ENCODE results near the gene EPHA8.

GRCh38 chr1:22600071-22600816 lies 37.0 kb downstream of the EPHA8 start:
- TF ChIP-seq POLR2A (IDR thresholded peaks at IDR 0.05; ENCODE audit: low read length) (no peak), GATA1 (IDR thresholded peaks at IDR 0.05; ENCODE audit: low read depth, low read length) (no peak)

Measured in erythroblast (primary cell).